ENCODE results near the gene BSX. TPM values are rescaled to one million over a fixed set of nuclear protein-coding genes. Genes with fewer than 3 reads are reported as not detected.

BSX gene
- total and polyA plus RNA-seq, 10 donors = not detected

DNA sequence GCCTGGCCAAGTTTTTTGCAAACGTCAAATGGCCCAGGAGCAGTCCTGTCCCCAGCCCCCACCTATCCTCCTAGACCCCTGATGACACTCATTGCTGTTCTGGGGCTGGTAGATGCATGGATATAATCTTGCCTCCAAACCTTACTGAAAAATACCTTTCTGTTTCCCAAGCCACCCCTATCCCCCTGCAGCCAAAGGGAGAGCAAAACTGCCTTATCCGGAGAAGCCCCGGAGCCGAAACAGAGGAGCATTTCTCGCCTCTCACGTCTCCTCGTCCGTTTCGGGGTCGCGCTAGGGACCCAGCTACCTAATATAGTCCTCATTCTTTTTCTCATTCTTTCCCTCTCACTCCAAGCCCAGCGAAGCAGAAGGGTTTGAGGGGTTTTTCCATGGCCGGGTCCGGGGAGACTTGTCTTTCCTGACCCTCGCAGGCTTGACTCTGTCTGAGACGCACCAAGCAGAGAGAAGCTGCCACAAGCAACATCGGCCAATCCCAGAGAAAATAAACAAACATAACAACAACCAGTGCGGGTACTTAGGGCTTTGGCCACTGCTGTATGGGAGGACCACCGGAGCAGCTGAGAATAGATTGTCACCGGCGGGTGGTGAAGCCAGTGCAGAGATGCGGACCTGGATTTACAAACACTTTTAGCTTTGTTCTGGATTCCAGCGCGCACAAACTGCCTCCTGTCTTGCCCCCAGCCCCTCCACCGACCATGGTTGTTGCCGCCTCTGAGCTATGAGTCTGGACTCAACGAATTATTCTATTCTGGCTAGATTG is 1.6 kb downstream of the BSX start:
- Histone ChIP-seq H3K27me3 (replicated peaks in 1 of 7) (peaks cover 11 to 100% (median 99%) of the 10 kb centered on the region in 7 donors), H3K9me3 (no peaks in the 10 kb centered on the region), H3K36me3 (no peaks in the 10 kb centered on the region), H3K27ac (no peak overlapping the region), H3K4me1 (peaks cover 14 to 57% (median 35%) of the 10 kb centered on the region in 6 donors), H3K4me3 (no peak overlapping the region)
- TF ChIP-seq POLR2A (IDR thresholded peaks at IDR 0.05) (no peak), POLR2AphosphoS5 (IDR thresholded peaks at IDR 0.05) (no peak)
- TF ChIP-seq, protein P1, sequence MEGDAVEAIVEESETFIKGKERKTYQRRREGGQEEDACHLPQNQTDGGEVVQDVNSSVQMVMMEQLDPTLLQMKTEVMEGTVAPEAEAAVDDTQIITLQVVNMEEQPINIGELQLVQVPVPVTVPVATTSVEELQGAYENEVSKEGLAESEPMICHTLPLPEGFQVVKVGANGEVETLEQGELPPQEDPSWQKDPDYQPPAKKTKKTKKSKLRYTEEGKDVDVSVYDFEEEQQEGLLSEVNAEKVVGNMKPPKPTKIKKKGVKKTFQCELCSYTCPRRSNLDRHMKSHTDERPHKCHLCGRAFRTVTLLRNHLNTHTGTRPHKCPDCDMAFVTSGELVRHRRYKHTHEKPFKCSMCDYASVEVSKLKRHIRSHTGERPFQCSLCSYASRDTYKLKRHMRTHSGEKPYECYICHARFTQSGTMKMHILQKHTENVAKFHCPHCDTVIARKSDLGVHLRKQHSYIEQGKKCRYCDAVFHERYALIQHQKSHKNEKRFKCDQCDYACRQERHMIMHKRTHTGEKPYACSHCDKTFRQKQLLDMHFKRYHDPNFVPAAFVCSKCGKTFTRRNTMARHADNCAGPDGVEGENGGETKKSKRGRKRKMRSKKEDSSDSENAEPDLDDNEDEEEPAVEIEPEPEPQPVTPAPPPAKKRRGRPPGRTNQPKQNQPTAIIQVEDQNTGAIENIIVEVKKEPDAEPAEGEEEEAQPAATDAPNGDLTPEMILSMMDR (IDR thresholded peaks at IDR 0.05 in 8 of 11, conservative IDR thresholded peaks at IDR 0.05 in 3 of 11) = no peak
- intact Hi-C loops (cut with DNase I; ENCODE audit: low total_unique reads) = no loop called here
- DNase-seq = no peak
- 5 to 9% (median 7%) methylated on average over 27 of the region's 27 CpGs for WGBS, 5 donors

DNA sequence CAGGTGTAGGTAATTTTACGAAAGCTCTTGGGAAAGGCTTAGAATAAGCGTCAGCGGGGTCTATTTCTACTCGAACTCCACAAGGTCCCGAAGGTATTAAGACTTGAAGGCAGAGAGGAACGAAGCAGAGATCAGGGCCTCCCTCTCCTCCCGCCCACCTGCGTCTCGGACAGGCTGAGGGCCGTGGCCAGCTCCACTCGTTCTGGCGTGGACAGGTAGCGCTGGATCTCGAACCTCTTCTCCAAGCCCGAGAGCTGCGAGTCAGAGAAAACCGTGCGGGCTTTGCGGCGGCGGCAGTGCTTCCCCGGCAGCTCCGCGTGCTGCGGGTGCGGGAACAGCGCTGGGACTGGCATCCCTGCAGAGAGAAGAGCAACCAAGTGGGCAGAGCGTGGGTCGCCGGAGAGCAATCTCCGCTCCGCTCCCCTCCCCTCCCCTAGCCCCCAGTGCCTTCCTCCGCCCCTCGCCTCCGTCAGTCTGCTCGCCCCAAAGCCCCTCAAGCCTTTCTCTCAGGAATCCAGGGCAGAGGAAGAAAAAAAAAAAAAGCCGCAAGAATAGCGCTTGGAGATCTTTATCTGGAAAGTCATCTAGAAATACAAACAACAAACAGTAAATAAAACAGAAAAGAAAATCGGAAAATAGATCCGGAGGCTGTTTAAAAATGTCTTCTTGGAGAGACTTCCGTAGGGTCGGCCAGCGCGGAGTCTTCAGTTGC is 2.4 kb downstream of the BSX start:
- DNase-seq = no peak
- Histone ChIP-seq H3K36me3 (no peaks in the 10 kb centered on the region), H3K27me3 (replicated peaks in 1 of 7) (peaks cover 11 to 100% (median 99%) of the 10 kb centered on the region in 7 donors), H3K4me3 (no peak overlapping the region), H3K9me3 (no peaks in the 10 kb centered on the region), H3K4me1 (peaks cover 14 to 50% (median 29%) of the 10 kb centered on the region in 6 donors), H3K27ac (no peak overlapping the region)
- WGBS, 5 donors = 7 to 16% (median 11%) methylated on average over 33 to 44 of the region's 44 CpGs
- TF ChIP-seq POLR2AphosphoS5 (IDR thresholded peaks at IDR 0.05) (no peak), POLR2A (IDR thresholded peaks at IDR 0.05) (no peak)
- TF ChIP-seq, protein P1 (IDR thresholded peaks at IDR 0.05 in 8 of 11, conservative IDR thresholded peaks at IDR 0.05 in 3 of 11) = no peak
- intact Hi-C loops (cut with DNase I; ENCODE audit: low total_unique reads) = no loop called here

DNA sequence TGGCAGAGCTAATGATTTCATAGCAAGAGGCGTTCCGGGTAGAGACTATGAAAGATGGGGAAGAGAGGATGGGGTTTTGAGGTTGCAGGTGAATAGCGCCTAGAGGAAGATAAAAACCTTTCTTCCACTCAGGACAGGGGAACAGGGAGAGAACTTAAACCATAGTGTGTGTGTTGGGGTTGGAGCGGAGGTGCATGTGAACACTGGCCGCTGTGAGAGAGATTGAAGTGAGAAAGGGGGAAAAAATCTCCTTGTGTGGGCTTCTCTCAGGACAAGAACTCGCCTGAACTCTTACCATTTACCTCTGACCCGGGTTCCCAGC is 3.4 kb downstream of the BSX start:
- DNase-seq = no peak
- H3K9me3 ChIP-seq = no peaks in the 10 kb centered on the region
- no peaks in the 10 kb centered on the region for H3K36me3 ChIP-seq
- no peak for TF ChIP-seq POLR2AphosphoS5 (IDR thresholded peaks at IDR 0.05)
- no peak for TF ChIP-seq POLR2A (IDR thresholded peaks at IDR 0.05)
- TF ChIP-seq, protein P1 (IDR thresholded peaks at IDR 0.05 in 8 of 11, conservative IDR thresholded peaks at IDR 0.05 in 3 of 11) = no peak
- H3K4me3 ChIP-seq = no peak overlapping the region
- H3K27ac ChIP-seq = no peak overlapping the region
- peaks cover 7 to 40% (median 20%) of the 10 kb centered on the region in 6 donors for H3K4me1 ChIP-seq
- 12 to 17% (median 13%) methylated on average over 7 of the region's 7 CpGs for WGBS, 5 donors
- peaks cover 11 to 100% (median 98%) of the 10 kb centered on the region in 7 donors for H3K27me3 ChIP-seq (replicated peaks in 1 of 7)
- intact Hi-C loops (cut with DNase I; ENCODE audit: low total_unique reads) = no loop called here

Measured in spleen (tissue), 11 donors.